Activated naive CD4-positive, alpha-beta T cell (primary cell): ENCODE results near the gene NDUFB3.

Source experiments
- DNase-seq, 4 experiments: peaks; one replicate each; lab custom pipeline; 2025; lab: John Stamatoyannopoulos, UW

Gene NDUFB3

DNA sequence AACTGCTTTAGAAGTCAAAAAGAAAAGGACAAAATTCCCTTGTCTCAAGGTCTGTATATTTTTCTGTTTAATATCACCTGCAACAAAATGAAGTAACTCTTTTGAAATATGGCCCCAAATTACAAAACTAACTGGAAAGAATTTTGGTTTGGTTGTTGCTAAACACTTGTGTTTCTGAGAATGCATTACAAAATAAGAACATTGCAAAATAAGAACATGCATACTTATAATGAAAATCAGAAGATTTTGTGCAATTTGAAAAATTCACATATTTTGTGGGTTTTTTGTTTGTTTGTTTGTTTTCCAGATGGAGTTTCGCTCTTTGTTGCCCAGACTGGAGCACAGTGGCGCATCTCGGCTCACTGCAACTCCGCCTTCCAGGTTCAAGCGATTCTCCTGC, 21.8 kb downstream of the NDUFB3 start:
- DNase-seq = no peak

DNA sequence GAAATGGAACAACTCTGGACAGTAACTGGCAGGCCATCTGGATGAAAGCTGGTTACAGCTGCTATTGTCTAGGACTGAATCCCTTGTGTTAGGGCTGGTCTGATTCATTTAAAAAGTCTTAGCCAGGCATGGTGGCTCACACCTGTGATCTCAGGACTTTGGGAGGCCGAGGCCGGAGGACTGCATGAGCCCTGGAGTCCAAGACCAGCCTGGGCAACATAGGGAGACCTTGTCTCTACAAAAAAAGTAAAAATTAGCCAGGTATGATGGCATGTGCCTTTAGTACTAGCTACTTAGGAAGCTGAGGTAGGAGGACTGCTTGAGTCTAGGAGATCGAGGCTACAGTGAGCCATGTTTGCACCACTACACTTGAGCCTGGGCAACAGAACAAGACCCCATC, 28.7 kb downstream of the NDUFB3 start:
- DNase-seq = no peak

DNA sequence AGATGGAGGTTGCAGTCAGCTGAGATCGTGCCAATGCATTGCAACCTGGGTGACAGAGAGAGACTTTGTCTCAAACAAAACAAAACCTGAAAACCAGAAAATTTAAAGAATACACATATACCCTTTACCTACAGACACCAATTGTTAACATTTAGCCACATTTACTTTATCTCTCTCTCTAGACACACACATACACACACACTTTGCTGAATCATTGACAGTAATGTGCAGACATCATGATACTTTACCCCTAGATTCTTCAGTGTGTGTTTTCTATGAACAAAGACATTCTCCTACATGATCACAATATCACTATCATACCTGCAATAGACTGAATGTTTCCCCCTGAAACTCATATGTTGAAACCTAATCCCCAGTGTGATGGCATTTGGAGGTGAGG, 34.0 kb downstream of the NDUFB3 start:
- no peak for DNase-seq

DNA sequence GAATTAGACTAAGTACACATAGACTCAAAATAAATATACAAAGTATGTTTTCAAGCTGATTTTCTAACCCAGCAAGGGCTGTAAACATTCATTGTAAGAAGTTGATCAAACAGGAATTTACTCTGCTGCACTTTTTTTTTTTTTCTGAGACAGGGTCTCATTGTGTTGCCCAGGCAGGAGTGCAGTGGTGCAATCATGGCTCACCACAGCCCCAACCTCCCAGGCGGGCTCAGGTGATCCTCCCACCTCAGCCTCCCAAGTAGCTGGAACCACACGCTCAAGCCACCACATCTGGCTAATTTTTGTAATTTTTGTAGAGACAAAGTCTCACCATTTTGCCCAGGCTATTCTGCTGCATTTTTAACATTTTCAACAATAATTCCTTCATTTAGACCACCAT, 35.8 kb downstream of the NDUFB3 start:
- DNase-seq = no peak

DNA sequence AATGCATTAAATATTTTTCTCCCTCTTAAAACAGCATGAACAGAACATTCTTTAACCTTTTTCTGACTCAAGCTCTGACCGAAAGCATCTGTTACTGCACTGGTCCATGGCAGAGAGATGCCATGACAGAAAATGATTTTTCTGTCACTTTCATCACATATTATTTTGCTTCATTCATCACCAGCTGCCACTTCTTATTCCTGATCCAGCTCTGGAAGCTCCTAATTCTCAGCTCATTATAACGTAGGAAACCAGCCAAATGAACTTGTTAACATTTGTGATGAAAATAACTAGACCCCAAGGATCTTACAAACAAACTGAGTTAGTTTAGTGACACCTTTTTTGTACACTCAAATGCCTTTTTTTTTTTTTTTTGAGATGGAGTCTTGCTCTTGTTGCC, 36.5 kb downstream of the NDUFB3 start:
- no peak for DNase-seq

DNA sequence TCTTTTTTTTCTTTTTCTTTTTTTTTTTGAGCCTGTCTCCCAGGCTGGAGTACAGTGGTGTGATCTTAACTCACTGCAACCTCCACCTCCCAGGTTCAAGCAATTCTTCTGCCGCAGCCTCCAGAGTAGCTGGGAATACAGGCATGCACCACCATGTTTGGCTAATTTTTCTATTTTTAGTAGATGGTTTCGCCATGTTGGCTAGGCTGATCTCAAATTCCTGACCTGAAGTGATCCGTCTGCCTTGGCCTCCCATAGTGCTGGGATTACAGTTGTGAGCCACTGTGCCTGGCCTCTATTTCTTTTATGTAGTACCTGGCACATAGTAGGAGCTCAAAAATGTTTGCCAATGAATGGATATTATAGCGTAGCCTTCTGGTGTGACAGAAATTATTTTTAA, 37.4 kb downstream of the NDUFB3 start:
- no peak for DNase-seq

DNA sequence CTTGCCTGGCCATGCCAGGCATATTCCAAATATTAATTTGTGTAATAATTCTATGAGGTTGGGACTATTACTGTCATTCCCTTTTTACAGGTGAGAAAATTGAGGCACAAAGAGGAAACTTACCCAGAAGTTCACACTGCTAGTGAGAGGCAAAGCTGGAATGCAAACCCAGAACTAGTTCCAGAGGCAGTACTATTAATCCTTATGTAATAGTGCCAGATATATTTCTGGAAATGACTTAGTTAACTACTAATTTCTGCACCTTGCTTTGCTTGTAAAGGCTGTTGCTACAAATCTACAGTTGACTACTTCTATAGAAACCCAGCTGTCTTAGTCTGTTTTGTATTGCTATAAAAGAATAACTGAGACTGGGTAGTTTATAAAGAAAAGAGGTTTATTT, 38.8 kb downstream of the NDUFB3 start:
- DNase-seq = no peak

DNA sequence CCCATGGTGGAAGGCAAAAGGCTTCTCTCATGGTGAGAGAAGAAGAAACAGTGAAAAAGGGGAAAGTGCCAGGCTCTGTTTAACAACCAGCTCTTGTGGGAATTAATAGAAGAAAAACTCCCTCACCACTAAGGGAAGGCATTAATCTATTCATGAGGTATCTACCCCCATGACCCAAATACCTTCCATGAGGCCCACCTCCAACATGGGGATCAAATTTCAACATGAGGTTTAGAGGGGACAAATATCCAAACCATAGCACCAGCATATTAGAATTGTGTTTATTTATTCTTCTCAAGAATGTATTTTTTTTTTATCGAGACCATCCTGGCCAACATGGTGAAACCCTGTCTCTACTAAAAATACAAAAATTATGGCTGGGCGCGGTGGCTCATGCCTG, 39.3 kb downstream of the NDUFB3 start:
- no peak for DNase-seq

DNA sequence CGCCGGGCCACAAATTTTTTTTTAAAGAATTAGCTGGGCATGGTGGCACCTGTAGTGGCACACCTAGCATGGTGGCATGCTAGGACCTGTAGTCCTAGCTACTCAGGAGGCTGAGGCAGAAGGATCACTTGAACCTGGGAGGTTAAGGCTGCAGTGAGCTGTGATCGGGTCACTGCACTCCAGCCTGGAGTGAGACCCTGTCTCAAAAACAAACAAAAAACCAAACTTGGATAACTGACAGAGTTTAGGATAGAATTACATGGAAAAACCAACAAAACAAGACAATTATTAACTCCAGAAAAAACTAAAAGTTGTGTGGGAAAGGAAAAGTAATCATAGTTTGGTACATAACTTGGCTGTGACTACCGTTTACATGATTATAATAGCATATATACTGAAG, 42.5 kb downstream of the NDUFB3 start:
- DNase-seq = no peak

DNA sequence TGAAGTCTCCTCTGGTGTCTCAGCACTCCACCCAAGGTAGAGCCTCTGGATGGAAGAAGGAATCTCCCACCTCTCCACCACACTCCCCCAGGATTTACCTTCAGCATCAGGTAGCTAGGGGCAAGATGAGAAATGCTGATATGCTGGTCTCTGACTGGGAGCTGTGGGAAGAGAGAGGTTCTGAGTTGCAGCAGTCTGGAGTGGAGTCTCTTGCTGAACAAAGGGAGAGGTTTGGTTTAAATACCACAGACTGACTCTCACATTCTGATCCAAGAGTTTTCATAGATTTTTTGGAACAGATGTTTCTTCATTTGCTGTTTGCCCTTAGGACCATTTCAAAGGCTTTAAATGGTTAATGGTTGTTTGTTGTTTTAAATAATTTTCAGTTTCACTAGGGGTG, 43.0 kb downstream of the NDUFB3 start:
- no peak for DNase-seq

DNA sequence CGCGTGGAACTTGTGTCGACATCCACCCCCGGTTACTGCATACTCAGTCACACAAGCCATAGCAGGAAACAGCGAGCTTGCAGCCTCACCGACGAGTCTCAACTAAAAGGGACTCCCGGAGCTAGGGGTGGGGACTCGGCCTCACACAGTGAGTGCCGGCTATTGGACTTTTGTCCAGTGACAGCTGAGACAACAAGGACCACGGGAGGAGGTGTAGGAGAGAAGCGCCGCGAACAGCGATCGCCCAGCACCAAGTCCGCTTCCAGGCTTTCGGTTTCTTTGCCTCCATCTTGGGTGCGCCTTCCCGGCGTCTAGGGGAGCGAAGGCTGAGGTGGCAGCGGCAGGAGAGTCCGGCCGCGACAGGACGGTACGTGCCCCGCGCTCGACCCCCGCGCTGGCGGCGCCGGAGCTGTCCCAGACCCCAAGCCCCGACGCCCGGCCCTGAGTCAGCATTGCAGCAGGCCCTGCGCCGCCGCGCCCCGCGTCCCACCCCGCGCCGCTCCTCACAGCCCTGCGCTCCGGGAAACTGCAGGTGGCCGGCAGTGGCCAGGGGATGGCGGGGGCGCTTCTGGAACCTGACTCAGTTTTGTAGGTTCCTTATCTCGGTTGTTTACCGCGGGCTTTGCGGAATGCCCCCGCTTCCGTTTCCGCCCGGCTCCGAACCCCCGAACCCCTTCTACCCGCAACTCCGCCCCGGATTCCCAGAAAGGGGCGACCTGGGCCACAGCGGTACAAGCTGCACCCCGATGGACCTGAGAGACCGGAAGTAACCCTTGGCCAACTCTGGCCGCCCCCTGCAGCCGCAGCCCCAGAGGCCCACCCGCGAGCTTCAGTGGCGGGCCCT, 44.5 kb downstream of the NDUFB3 start, which contains the start of gene CFLAR:
Gene CFLAR (plus strand): TSS at position 50 of the 844 bp plus-strand sequence. CDS start 13,702 bp downstream, outside the sequence.
- peak; percentile 37 to 75 (median 64) for DNase-seq

DNA sequence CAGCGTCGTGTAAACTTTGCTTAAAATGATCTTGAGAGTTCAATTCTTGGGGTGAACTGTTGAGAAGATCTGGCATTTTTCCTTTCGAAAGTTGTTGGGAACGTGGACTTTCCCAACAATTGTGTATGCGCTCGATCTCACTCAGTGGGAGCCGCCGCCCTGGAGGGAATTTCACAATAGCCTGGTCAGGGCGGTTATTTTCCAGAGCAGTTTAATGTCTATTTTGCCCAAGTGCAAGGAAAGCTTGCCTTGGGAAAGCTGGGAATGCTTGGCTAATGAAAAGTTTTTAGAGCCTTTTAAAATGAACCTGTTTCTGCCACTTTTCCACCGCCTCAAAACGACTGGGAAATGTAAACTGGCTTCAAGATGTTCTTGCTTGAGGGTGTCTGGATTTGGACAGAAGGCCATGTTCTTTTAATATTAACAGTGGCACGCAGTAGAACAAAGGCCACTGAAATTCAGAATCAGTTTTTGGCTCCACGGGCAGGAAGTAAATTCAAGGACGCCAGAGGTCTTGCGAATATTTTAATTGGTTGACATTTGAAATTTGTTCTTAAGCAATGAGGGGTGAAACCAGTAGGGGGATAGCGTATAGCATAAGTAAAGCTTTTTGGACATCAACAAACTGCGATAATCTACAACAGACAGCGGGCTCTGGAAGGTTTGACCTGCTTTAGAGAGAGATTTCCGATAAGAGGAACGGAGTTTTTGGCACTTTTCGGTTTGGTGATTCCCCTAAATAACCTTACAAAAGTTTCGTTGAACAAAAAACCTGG, 45.3 kb downstream of the NDUFB3 start:
- peak in 1 of 4 experiments; percentile 32 for DNase-seq

DNA sequence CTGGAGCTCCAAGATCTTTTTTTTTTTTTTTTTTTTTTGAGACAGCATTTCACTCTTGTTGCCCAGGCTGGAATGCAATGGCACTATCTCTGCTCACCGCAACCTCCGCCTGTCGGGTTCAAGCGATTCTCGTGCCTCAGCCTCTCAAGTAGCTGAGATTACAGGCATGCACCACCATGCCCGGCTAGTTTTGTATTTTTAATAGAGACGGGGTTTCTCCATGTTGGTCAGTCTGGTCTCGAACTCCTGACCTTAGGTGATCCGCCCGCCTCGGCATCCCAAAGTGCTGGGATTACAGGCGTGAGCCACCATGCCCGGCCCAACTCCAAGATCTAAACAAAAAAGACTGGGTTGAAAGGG, 45.9 kb downstream of the NDUFB3 start:
- DNase-seq = peak in 2 of 4 experiments; percentile 32 to 38

DNA sequence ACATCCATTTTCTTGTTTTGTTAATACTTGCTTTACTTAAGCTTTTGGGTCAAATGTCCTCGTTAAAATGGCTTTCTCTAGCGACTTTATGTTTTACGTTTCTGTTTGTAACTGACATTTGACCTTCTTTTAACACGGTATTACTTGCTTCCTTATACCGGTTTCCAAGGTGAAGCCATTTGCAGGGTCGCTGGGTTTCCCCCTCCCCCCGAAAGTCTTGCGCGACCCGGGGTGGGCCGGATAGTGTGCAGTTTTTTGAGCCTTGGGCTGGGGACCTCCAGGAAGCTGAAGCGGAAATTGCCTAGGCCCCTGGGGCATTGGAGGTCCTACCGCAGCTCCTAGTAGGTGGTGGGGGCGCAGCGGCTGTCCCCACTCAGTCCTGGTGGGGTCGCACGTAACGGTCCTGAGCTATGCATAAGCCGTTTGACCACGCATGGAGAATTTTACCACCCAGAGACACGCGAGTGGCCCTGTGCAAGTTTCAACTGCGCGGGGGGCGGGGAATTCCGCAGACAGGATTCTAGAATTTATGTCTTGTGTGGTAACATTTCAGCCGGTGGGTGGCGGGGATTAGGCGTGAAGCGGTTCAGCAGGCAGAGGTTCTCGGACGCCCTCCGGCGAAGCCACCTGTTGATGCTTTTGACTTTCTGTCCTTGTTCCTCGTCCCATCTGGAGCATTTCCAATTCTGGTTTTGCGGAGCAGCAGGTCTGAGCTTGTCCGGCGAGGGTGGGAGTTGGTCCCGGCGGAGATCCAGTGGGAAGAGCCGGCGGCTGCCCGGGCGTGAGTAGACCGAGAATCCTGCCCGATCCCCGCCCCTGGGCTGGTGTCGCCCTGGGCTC, 46.5 kb downstream of the NDUFB3 start:
- DNase-seq = peak; percentile 58 to 79 (median 72)

DNA sequence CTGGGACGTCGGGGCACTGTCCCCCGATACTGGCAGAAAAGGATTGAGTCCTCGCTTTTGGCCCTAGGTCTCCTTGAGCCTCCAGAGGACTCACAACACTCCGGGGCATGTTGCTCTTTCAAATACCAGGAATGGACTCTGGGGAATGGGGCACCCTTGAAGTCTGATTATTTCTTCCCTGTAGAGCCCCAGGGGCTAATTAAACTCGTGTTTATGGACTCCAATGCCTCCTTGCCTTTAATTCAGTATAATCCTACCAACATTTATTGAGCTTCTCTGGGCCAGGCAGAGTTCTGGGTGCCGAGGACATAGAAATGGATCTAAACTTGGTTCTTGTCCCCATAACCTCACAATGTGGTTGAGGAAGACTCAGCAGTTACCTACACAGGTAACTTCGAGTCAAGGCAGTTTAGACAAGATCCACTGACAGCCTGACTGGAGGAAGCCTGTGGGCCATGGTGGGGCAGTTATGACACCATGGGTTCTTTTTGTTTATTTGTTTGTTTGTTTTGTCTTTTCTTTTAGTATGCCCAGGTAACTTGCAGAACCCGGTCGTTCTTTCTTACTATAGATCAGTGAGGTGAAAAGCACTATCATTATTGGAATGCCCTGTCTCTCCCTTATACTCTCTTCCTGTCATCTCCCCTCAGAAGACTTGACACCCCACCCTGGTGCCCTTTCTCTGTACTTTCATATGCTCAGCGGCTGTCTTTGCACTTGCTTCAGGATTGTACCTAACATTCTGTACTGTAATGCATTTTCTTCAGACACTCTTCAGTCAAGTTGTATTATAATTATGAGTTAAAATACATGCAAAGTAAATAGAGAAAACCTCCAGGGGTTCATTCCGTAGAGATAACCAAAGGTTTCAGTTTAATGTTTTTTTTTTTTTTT, 47.4 kb downstream of the NDUFB3 start:
- no peak for DNase-seq

DNA sequence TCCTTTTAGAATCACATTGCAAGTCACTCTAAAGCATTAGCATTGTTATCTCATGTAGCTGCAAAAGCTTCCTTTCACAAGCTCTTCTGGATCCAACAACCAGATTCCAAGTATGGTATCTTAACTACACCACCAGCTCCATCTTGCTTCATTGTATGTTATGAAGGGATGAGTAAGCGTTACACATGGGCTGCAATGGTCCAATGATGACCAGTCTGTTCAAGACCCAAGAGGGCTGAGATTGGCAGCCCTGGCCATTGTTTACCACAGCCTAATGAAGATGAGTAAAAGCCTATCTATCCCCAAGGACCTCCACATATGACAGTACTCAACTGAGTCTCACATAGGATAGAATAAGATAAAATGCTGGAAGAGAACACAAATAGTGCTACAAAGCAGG, 50.5 kb downstream of the NDUFB3 start:
- DNase-seq = no peak

DNA sequence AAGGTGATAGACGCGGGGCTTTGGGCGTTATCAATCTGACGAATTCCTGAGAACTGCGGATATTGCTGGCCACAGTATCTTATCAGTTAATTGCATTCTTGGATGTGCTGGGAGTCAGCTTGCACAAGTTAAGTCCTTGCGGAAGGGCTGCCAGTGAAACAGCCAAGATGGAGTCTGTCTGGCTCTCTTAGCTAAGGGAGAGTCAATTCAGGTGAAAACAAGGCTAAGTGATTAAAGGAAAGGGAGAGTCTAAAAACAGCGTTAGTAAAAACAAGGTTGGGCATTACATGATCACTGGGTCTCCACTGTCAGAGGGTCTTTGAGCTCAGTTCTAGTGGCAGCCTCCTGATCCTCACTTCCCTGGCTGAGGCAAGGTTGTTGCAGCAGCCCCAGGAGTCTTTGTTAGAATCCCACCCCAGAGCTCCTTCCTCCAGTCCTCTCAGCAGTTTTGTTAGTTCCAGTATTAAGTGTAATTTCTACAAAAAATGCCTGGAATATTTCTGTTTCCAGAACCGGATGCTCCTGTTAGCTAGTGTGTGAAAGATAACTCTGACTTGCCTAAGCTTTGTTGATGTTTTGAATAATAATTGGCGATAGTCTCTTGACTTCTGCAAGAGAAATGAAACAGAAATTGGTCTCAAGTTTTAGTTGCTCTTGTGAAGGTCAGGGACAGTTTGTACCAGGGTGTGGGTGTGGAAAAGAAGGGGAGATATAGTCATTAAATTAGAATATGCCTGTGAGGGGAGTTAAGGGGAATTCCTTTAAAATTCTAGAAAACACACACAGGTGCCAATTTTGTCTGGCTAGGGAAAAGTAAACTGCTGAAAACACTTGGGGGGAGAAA, 54.7 kb downstream of the NDUFB3 start:
- DNase-seq = no peak

DNA sequence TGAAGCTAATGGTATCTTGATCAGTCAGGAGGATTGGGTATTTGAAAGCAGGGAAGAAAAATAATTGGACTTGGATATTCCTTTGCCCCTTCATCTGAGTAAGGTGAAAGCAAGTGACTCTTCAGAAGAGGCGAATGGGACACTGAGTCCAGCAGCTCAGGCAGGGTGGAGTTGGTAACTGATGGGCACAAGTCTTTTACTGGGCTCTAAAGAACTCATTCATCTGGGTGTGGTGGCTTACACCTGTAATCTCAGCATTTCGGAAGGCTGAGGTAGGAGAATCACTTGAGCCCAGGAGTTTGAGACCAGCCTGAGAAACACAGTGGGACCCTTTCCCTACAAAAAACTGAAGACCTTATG, 55.3 kb downstream of the NDUFB3 start:
- DNase-seq = no peak

DNA sequence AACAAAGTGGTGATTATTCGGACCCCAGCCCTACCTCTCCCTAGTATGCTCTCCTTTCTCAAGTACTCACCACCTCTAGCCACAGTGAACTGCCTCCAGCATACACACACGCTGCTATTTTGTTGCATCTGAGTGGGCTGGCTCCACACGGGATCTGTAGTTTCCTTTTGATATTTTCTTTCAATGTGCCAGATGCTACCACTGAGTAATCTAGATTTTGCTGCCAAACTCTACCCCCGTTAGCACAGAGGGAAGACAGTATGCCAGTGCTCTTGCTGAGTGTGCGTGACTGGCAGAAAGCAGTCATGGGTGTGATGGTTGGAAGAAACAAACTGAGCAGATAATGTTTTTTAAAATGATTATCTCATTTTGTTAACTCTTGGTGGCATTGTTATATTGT, 55.8 kb downstream of the NDUFB3 start:
- no peak for DNase-seq

DNA sequence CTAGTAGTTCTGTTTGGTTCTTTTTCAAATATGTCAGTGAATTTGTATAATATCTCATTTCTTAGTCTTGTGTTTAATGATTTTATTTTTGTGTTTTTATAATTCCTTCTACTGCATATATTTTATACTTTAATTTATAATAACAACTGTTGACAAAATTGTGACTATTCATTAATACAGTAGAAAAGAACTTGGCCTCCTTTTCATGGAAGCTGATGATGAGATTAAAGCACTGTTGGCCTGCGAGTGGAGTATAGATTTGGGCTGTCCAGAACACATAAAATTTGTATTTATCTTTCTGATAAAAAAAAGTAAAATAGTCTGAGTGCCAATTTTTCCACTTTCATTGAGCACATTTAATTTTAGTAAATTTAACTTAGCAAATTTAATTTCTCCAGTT, 56.2 kb downstream of the NDUFB3 start:
- DNase-seq = no peak
